Omental fat pad (tissue), 4 donors: ENCODE measurements around the gene TEX53. TPM values are rescaled to one million over a fixed set of nuclear protein-coding genes. Genes with fewer than 3 reads are reported as not detected.

ENCODE experiments used
- ATAC-seq: fragments of 150-250 bp; one replicate; pipeline ENCODE4 v1.9.1; 2016; ENCODE audit warnings: mild to moderate bottlenecking, moderate library complexity; ENCODE audit not compliant: low FRiP score
- DNase-seq: peaks from one replicate; pipeline ENCODE4 v3.0.0-alpha.2; 2019; ENCODE audit warnings: low spot score
- CTCF ChIP-seq, 3 donors: fragments of 450-650 bp; IDR thresholded peaks; one replicate each; pipeline ENCODE4 v1.5.1; 2016 to 2017; ENCODE audit warnings: antibody characterized with exemption in 3 of 3, mild to moderate bottlenecking in 3 of 3, moderate library complexity in 2 of 3
- total RNA-seq, 4 donors: library from RNA; depleted of rRNA; stranded (reverse); fragments of >200 nt; gene quantifications; one replicate each; pipeline ENCODE4 v1.1.0, GENCODE V29; 2016

Gene TEX53
- total RNA-seq, 4 donors from 2014 or later: not detected

GRCh38 chr9:114643001-114643400 lies 14.6 kb downstream of the TEX53 start:
- no peak for TF ChIP-seq CTCF (IDR thresholded peaks at IDR 0.05)
- ATAC-seq: no peak
- no peak for DNase-seq

GRCh38 chr9:114641967-114642366 lies 15.6 kb downstream of the TEX53 start:
- ATAC-seq (no peak), DNase-seq (no peak)
- no peak for TF ChIP-seq CTCF (IDR thresholded peaks at IDR 0.05)

DNA sequence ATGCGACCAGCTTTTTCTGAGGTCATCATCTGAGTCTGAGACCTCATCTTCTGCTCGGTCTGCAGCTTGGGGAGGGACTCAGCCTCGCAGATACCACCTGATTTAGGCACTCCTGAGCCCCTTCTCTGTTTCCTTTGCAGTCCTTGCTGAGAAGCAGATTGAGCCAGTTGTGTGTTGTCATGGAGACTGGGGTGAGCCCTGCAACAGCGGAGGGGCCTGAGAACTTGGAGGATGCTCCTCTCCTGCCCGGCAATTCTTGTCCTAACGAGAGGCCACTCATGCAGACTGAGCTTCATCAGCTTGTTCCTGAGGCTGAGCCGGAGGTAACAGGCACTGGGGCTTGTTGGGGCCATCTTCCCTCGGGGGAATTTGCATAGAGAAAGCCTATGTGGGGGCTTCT lies 19.2 kb downstream of the TEX53 start:
- no peak for ATAC-seq
- DNase-seq: no peak

GRCh38 chr9:114634387-114634786 lies 23.2 kb downstream of the TEX53 start:
- DNase-seq: no peak
- no peak for ATAC-seq
- TF ChIP-seq CTCF (IDR thresholded peaks at IDR 0.05): no peak

More for the DNA sequence above, 19.2 kb downstream of the TEX53 start:
- no peak for TF ChIP-seq CTCF (IDR thresholded peaks at IDR 0.05)

- no peak for DNase-seq
- ATAC-seq: peak; percentile 20
- TF ChIP-seq CTCF (IDR thresholded peaks at IDR 0.05): no peak
Observed at GRCh38 chr9:114633438-114634089, 24.0 kb downstream of the TEX53 start.

DNA sequence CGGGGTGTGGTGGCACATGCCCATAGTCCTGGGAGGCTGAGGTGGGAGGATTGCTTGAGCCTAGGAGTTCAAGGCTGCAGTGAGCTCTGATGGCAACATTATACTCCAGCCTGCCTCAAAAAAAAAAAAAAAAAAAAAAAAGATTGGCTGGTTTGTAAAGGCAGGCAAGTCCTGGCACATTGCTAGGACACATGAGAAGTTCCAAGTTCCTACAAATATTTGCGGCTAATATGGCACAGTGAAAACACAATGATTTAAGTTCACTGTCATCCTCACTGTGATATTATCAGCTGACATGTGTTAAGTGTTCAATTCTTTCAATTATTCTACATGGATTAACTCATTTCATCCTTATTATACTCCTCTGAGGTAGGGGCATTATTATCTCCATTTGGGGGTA lies 26.4 kb downstream of the TEX53 start:
- TF ChIP-seq CTCF (IDR thresholded peaks at IDR 0.05): no peak
- ATAC-seq (no peak), DNase-seq (no peak)

- DNase-seq (no peak), ATAC-seq (no peak)
- no peak for TF ChIP-seq CTCF (IDR thresholded peaks at IDR 0.05)
Observed at GRCh38 chr9:114629563-114630090, 28.0 kb downstream of the TEX53 start.
